ENCODE results near the gene EMD.

The EMD gene

DNA sequence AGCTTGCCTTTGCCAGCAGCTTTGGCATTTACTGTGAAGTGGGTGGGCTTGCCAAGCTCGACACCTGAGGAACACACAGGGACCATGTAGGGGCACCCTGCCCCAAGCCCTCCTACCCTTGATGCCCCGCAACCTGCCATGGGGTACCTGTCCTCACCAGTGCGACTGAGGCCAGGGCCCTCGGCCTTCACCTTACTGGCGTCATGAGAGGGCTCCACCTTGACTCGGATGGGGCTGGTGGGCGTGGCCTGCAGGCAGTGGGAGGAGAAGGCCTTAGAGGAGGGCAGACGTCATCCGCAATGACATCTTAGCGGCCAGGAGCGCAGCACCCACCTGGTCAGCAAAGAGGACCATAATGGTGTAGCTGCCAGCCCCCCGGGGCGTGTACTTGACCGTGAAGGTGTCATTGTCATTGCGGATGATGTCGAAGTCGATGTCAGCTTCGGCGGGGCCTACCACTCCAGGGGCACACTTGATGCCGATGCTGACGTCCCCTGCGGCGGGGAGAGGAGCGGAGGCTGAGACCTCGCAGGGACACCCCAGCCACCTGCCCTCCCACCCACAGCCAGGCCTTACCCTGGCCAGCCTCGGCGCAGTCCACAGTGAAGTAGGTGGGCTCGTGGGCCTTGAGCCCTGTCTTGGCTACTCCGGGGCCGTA lies 16.9 kb upstream of the EMD start:
- Histone ChIP-seq H3K27ac (peak overlapping the region in 1 of 2 donors; percentile 55), H3K4me3 (peak overlapping the region; percentile 8)
- TF ChIP-seq, protein P1, sequence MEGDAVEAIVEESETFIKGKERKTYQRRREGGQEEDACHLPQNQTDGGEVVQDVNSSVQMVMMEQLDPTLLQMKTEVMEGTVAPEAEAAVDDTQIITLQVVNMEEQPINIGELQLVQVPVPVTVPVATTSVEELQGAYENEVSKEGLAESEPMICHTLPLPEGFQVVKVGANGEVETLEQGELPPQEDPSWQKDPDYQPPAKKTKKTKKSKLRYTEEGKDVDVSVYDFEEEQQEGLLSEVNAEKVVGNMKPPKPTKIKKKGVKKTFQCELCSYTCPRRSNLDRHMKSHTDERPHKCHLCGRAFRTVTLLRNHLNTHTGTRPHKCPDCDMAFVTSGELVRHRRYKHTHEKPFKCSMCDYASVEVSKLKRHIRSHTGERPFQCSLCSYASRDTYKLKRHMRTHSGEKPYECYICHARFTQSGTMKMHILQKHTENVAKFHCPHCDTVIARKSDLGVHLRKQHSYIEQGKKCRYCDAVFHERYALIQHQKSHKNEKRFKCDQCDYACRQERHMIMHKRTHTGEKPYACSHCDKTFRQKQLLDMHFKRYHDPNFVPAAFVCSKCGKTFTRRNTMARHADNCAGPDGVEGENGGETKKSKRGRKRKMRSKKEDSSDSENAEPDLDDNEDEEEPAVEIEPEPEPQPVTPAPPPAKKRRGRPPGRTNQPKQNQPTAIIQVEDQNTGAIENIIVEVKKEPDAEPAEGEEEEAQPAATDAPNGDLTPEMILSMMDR (IDR thresholded peaks at IDR 0.05): no peak
- no peak for DNase-seq (ENCODE audit: low spot score)

DNA sequence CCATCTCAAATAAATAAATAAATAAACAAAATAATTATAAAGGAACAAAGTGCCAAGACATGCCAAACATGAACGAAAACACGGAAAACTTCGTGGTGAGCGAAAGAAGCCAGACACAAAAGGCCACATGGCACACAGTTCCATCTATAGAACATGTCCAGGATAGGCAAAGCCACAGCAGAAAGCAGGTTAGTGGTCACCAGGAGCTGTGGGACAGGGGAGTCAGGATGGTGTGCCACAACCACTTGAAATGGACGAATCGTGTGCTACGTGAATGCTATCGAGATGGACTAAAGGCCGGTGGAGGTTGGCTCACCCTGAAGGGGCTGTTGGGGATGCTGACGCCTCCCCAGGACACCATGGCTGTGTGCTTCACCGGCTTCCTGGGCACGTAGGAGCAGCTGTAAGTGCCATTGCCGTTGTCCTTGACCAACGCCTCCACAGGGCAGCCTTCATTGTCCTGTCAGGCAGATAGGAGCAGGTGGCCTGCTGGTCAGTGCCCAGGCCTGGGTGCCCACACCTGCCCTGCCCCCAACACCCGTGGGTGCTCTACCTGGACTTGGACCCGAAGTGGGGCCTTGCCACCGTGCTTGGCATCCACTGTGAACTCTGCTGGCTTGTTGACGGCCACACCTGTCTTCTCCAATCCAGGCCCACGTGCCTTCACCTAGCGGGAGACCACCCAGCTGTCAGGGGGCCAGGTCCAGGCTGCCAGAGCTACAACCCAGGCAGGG lies 15.2 kb upstream of the EMD start:
- Histone ChIP-seq H3K27ac (peak overlapping the region; percentile 3 to 99), H3K4me3 (peak overlapping the region; percentile 93)
- TF ChIP-seq, protein P1 (IDR thresholded peaks at IDR 0.05): no peak
- DNase-seq (ENCODE audit: low spot score): no peak

DNA sequence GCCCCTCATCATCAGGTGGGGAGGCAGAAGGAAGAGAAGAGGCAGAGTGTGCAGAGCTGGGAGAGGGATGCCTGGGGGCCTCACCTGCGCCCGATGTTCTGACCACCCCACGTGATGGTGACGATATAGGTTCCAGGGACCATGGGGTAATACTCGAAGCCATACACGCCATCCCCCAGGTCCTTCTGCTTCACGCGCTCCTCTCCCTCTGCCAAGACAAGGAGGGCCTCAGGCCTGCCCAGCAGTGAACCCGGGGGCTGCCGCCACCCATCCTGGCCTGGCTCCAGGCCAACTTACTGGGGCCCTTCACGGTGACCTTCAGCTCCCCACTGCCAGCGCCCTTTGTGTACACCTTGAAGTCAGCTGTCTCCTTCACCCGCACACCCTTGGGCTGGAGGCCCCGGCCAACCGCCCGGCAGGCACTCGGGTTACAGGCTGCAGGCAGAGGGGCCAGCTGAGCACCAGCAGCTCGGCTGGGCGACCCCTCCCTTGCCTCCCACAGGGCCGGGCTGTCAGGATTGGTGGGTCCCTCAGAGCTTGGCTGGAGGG lies 14.0 kb upstream of the EMD start:
- Histone ChIP-seq H3K27ac (peak overlapping the region; percentile 89 to 99), H3K4me3 (peak overlapping the region; percentile 93)
- DNase-seq (ENCODE audit: low spot score): no peak
- TF ChIP-seq, protein P1 (IDR thresholded peaks at IDR 0.05): no peak

DNA sequence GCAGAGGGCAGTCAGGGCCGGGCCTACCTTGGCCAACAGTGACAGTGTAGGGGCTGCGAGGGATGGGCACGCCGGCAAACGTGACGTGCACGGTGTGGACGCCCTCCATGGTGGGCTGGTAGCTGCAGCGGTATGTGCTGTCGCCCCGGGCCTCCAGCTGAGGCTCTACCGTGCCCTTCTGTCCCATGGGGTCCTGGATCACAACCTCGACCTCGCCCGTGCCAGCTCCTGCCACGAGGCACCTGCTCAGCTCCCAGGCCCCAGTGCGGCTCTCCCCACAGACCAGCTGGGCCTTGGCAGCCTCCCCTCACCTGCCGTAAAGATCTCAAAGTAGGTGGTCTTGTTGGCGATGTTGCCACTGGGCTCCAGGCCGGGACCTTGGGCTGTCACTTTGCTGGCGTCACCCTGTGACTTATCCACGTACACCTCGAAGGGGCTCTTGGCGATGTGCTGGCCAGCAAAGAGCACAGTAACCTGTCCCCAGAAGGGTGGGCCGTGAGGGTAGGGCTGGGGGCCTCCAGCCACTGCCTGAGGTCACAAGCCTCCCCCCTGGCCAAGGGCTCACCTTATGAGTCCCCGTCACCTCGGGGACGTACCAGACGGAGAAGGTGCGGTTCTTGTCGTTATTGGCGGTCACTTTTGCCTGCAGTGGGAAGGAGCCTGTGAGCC lies 13.0 kb upstream of the EMD start:
- Histone ChIP-seq H3K27ac (peak overlapping the region; percentile 89 to 99), H3K4me3 (peak overlapping the region; percentile 93)
- no peak for DNase-seq (ENCODE audit: low spot score)
- TF ChIP-seq, protein P1 (IDR thresholded peaks at IDR 0.05): no peak

DNA sequence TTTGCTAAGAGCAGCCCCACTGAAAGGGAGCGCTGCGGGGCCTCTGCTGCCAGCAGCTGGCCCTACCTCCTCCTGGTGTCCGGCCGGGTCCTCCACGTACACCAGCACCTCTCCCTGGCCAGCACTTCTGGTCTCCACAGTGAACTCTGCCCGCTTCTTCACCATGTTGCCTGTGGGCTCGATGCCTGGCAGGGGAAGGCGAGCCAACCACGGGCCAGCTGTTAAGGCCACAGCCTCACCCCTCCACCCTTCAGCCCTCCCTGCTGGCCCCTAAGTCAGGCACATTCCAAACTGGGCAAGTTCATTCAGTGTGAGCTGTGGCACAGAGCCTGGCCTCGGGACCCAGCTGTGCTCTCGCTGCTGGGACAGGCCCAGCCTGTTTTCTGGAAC lies 12.4 kb upstream of the EMD start:
- Histone ChIP-seq H3K4me3 (peak overlapping the region; percentile 93), H3K27ac (peak overlapping the region; percentile 89 to 99)
- TF ChIP-seq, protein P1 (IDR thresholded peaks at IDR 0.05): no peak
- no peak for DNase-seq (ENCODE audit: low spot score)

DNA sequence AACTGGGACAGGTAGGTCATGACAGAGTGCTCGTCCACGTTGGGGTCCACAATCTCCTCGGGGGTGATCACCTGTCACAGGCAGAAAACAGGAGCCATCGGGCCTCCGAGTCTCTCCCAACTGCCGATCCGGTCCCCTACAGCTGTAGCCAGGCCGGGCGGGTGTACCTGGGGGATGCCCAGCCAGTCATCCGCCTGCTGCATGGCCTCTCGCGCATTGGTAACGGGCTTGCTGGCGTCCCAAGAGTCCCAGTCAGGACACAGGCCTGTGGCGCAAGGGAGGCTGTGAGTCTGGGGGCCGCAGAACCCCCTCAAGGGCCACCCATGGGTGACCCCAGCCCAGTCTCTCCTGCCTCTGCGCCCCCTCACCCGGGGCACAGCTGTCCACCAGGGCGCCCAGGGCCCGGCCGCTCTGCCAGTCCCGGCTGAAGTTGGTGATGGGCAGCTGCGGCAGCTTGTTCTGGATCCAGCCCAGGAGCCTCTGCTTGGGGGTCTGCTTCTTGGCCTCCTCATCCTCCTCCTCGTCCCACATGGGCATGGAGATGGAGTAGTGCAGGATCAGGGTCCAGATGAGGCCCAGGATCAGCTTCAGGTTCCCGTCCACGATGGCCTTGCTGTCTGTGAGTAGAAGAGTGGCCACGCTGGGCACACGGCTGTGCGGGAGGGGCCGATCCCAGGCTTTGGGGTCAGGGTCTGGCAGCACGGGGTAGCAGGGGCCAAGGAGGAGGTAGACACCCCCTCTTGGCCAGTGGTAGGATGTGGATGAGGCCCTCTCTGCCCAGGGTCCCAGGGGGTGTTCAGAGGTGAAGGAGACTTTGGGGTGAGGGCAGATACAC lies 11.4 kb upstream of the EMD start:
- no peak for DNase-seq (ENCODE audit: low spot score)
- Histone ChIP-seq H3K4me3 (peak overlapping the region; percentile 93), H3K27ac (peak overlapping the region; percentile 89 to 99)
- TF ChIP-seq, protein P1 (IDR thresholded peaks at IDR 0.05): no peak

Measured in coronary artery (tissue), 2 donors.